ENCODE results near the gene EBLN2.

EBLN2 gene

DNA sequence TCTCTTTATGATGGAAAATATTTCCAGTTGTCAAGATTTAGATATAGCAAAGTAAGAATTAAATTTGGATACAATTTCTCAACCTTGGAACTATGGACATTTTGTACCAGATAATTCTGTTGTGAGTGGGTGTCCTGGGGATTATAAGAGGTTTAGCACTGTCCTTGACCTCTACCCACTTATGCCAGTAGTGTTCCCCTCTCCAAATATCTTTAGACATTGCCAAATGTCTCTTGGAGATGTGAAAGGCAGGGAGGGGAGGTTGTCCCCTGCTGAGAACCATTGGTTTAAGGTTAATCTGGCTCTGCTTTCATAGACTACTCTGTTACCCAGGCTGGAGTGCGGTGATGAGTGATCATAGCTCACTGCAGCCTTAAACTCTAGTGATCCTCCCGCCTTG is at the start of gene EBLN2:
EBLN2 (plus strand) TSS at position 244 of the 400 bp plus-strand sequence. CDS start 423 bp downstream, outside the sequence.
- no peak for FAIRE-seq

DNA sequence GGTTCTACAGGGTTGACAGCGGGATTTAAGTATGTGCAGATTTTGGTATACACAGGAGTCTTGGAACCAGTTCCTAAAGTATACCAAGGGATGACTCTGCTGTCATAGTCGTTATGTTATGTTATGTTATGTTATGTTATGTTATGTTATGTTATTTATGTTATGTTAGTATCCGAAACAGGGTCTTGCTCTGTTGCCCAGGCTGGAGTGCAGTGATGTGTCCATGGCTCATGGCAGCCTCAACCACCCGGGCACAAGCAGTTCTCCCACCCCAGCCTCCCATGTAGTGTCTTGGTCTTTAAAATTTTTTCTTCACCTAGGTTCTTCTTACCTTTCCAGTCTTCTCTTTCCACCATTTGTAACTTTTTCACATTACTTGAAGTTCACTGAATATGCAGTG is 43.2 kb upstream of the EBLN2 start:
- no peak for FAIRE-seq

DNA sequence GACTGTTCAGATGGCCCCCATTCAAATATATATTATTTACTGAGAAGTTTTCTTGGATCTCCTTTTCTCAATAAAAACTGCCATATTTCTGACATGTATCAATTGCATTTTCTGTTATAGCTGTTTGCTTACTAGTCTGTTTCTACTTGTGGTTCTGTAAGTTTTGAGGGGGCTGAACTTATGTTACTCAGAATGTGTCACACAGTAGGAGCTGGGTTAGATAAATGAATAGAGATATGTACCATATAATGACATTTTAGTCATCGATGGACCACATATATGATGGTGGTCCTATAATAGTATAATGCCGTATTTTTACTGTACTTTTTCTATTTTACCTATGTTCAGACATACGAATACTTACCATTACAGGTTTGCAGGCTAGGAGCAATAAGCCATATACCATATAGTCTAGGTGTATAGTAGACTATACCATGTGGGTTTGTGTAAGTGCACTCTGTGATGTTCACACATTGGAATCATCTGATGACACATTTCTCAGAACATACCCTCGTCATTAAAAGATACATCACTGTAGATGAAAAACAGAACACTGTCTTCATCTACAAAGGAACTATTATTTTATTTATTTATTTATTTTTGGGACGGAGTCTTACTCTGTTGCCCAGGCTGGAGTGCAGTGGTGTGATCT is 42.5 kb upstream of the EBLN2 start:
- no peak for FAIRE-seq

DNA sequence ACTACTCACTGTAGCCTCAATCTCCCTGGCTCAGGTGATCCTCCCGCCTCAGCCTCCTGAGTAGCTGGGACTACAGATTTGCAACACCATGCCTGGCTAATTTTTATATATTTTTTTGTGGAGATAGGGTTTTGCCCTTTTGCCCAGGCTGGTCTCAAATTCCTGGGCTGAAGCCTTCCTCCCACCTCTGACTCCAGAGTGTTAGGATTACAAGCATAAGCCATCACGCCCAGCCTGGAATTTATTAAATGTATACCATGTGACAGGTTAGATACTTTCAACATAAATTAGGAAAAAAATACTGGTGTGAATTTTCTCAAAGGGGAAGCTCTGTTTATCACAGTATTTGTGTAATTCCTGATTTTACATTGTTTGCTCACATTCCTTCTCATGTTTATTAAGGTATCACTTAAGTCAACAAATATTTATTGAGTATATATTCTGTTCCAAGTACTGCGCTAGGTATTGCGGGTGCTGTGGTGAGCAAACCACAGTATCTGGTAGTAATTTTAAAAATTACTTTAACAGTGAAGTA is 40.1 kb upstream of the EBLN2 start:
- FAIRE-seq: no peak

GRCh38 chr3:73024836-73025235 is 36.6 kb upstream of the EBLN2 start:
- FAIRE-seq: no peak

- peak; percentile 19 for FAIRE-seq
Observed at GRCh38 chr3:73026111-73026759, 35.2 kb upstream of the EBLN2 start.

DNA sequence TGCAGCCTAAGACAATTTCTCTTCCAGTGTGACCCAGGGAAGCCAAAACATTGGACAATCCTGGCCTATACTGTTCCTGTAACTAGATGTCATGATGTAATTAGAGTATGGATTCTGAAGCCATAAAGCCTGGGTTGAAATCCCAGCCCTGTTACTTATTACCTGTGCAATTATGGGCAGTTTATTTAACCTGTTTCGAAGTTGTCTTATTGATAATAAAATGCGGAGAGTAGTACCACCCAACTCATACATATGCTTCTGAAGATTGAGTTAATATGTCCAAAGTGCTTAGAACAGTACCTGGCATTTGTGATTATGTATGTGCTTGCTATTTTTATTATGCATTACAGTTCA is 34.7 kb upstream of the EBLN2 start:
- FAIRE-seq: no peak

- FAIRE-seq: no peak
Observed at GRCh38 chr3:73028803-73029202, 32.7 kb upstream of the EBLN2 start.

GRCh38 chr3:73029321-73029796 is 32.1 kb upstream of the EBLN2 start:
- no peak for FAIRE-seq

DNA sequence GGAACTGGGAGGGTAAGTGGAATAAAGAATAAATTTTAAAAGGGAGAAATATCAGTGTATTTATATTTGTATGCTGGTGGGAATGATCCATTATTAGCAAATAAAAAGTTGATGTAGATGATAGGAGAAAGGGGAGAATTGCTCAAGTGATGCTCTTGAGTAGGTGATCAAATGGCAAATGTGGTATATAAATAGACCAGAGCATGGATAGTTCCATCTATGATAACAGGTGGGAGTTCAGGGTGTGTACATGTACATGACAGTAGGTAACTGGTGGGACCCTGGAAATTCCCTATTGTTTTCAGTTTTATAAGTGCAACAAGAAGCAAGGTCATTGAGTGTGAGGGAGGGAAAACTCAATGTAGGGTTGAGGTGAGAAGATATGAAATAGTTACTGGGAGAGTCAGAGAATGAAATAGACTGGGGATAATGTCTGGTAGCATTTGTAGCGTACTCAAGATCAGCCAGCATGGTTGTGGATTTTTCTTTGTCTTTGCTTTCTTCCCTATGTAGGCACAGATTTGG is 31.3 kb upstream of the EBLN2 start:
- FAIRE-seq: no peak

GRCh38 chr3:73031573-73032103 is 29.8 kb upstream of the EBLN2 start:
- no peak for FAIRE-seq

DNA sequence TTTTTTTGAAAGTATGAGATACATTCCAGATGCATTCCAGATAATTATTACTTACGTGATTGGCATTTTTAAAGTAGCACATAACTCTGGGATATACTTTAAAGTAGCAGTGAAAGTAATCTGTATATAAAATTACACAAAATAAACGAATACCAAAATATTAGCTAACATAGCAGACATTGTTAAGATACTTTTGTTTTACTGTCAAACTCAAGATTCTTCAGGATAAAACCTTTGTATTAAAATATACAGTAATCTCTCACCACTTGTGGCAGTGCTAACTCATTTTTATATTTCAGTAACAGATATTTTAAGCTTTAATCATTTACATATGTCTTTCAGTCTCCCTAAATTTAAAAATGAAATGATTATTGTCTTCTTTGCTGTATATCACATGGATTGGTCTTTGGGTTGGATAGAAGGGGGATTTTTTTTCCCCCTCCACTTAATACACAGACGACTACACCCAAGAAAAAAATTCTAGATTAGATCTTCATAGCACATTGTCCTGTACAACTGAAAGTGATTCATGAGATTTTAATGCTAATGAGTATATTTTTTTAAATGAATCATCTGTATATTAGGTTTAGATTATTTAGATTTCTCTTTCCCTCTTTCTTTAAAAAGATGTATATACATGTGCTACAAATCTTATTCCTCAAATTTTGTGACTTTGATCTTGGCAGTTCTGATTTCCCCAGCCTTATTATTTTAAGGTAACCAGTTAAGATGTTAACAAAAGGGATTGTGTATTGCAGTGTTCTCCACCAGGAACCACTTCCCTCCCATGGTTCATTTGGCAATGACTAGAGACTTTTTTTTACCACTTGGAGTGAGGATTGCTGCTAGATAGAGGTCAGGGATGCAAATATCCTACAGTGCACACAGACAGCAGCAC is 24.5 kb upstream of the EBLN2 start:
- peak; percentile 42 for FAIRE-seq

DNA sequence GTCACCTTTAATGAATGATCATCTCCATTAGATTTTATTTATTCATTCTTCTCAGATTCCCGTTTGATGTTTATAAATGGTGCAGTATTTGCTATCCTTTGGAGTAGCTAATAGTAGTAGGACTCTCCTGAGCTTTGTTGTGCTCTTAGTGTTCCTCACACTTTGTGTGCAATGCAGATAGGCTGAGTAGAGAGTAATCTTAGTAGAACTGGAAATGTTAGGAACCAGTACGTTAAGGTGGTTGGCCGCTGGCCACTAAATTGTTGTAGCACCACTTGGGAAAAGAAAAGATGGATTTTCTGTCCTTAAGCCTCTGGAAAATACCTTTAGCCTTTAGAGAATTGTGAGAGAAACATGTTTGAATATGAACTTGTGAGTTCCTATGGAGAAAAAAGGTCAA is 19.9 kb upstream of the EBLN2 start:
- no peak for FAIRE-seq

DNA sequence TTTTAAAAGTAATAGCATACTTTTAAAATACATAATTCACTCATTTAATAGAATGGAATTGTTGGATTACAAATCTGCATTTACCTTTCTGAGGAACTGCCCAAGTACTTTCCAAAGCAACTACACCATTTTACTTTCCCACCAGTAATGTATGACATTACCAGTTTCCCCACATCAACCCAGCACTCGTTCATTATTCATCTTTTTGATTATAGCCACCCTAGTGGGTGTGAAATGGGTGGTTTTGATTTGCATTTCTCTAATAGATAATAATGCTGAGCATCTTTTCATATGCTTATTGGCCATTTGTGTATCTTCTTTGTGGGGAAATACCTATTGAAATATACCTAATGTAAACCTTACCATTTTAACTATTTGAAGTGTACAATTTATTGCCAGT is 18.0 kb upstream of the EBLN2 start:
- FAIRE-seq: peak; percentile 15

DNA sequence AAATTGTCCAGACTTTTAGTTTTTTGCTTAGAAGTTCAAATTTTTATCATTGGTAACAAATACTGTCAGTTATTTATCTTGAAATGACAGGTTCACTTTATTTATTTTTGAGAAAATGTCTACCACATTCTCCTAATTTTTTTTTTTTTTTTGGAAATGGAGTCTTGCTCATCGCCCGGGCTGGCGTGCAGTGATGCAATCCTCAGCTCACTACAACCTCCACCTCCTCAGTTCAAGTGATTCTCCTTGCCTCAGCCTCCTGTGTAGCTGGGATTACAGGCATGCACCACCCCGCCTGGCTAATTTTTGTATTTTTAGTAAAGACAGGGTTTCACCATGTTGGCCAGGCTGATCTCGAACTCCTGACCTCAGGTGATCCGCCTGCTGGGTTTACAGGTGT is 16.1 kb upstream of the EBLN2 start:
- FAIRE-seq: no peak

DNA sequence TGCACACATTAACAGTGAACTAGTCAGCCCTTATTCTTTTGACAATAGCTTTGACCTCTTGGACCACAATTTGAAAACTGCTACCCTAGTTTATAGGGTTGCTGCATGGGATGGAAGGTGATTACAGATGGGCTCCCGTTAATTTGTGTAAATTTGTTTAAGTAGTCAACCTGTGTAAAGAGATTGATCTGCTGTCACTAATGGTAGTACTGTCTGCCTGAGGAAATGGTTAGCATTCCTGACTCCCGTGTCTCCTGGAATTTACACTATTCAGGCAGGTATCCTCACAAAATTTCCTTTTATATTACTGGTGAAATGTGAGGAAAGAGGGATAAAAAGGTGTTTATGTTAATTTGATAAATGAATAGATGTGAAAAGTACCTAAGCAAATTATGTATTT is 15.3 kb upstream of the EBLN2 start:
- FAIRE-seq: no peak

DNA sequence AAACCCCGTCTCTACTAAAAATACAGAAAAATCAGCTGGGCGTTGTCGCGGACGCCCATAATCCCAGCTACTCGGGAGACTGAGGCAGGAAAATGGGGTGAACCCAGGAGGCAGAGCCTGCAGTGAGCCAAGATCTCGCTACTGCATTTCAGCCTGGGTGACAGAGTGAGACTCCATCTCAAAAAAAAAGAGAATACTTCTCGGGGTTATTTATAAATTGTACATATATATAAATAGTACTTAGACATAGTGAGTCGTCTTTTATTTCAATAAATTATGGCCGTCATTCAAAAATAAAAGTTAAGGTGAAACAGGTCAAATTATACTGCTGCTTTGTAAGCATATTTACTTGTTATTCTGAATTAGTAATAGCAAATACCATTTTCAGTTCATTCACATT is 12.1 kb upstream of the EBLN2 start:
- FAIRE-seq: no peak

GRCh38 chr3:73052857-73053256 is 8.6 kb upstream of the EBLN2 start:
- FAIRE-seq: no peak

DNA sequence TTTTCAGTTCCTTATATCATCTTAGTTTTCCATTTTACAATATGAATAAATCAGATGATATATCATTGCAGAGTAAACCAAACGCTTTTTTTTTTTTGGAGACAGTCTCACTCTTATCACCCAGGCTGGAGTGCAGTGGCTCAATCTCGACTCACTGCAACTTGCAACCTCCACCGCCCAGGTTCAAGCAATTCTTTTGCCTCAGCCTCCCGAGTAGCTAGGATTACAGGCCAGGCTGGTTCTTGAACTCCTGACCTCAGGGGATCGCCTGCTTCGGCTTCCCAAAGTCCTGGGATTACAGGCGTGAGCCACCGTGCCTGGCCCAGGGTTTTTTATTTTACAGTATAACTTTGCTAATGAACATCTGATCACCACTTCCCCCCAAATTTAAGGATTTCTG is 5.9 kb upstream of the EBLN2 start:
- no peak for FAIRE-seq

- FAIRE-seq: peak; percentile 97
Observed at GRCh38 chr3:73056014-73056844, 5.2 kb upstream of the EBLN2 start.

DNA sequence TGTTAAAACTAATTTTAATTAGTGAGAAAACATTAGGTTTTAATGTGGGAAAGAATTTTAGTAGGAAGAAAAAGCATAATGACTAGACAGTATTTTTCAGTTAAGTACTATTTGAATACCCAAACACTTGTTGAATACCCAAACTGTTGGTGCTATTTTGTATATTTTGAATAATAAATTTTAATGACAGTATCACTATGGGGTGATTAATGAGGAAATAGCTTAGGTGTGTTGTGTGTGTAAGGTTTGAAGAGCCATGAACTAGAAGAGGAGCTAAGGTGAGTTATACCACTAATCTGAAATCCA is 4.7 kb upstream of the EBLN2 start:
- FAIRE-seq: no peak

GRCh38 chr3:73060302-73060723 is 1.1 kb upstream of the EBLN2 start:
- no peak for FAIRE-seq
